ENCODE results near the gene DNAAF1.

DNAAF1 gene

DNA sequence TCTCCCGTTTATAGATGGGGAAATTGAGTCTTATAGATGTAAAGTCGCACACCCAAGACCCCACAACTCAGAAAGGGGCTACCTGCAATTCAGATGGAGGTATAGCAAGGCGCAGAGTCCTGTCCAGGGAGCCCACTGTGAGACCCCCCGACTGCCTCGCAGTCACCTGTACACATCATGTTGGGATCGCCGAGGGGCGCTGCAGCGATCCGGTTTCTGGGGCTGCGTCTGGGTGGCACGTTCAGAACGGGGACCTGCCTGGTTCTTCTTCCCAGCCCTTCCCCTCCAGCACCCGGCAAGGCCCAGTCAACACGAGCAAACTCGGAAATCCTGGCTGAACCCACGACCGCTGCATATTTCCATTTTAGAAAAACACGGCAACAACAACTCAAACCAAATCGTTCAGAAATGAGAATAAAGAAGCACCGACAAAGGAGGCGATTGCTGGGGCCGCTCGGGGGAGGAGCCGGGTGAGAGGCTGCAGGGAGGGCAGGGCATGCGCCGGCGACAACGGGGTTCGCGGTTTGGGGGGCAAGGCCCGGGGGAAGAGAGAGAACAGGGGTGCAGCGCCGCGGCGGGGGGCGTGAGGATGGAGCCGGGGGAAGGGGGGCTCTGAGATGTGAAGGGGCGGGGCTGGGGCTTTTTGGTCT is 774 bp upstream of the DNAAF1 start:
- in situ Hi-C loops (cut with HindIII; ENCODE audit: low pct_ligation_motif_present, low sequenced_read_pairs), result no loop called here
- no peak overlapping the region for H3K27ac ChIP-seq
- DNase-seq, result no peak

DNA sequence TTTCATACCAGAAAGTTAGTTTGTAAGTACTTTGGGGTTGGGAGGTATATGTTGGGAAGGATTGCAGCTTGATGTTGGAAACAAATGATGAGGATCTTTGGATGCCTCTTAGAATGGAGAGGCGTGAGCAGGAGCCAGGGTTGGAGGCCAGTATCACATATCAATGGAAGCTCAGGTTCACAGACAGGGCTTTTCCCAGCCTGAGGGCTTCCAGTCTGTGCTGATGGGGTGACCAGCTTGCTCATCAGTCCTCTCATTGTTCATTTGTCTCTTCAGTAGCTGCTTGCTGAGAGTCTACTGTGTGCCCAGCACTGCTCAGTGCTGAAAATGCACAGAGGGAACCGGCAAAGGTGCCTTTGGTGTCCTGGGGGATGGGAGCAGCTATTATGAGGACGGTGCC is 5.8 kb downstream of the DNAAF1 start:
- H3K36me3 ChIP-seq (replicated peaks), result no peaks in the 10 kb centered on the region
- no peak for DNase-seq
- in situ Hi-C loops (cut with HindIII; ENCODE audit: low pct_ligation_motif_present, low sequenced_read_pairs), result no loop called here
- H3K27ac ChIP-seq, result no peak overlapping the region
- TF ChIP-seq CTCF (IDR thresholded peaks at IDR 0.05; ENCODE audit: low read depth, low read length, missing control alignments), result no peak
- no peak overlapping the region for H3K4me3 ChIP-seq (ENCODE audit: low read depth, low read length)
- H3K27me3 ChIP-seq (replicated peaks), result peaks cover 2% of the 10 kb centered on the region

More for the DNA sequence above, 774 bp upstream of the DNAAF1 start:
- peak; percentile 40 for TF ChIP-seq CTCF (IDR thresholded peaks at IDR 0.05; ENCODE audit: low read depth, low read length, missing control alignments)
- Histone ChIP-seq H3K27me3 (replicated peaks) (no peaks in the 10 kb centered on the region), H3K36me3 (replicated peaks) (no peaks in the 10 kb centered on the region), H3K4me3 (ENCODE audit: low read depth, low read length) (peak overlapping the region; percentile 84)

GRCh38 chr16:84153660-84154214 is 8.6 kb downstream of the DNAAF1 start:
- Histone ChIP-seq H3K27ac (no peak overlapping the region), H3K4me3 (ENCODE audit: low read depth, low read length) (no peak overlapping the region), H3K36me3 (replicated peaks) (no peaks in the 10 kb centered on the region), H3K27me3 (replicated peaks) (peaks cover 8% of the 10 kb centered on the region)
- no peak for DNase-seq
- in situ Hi-C loops (cut with HindIII; ENCODE audit: low pct_ligation_motif_present, low sequenced_read_pairs), result no loop called here
- no peak for TF ChIP-seq CTCF (IDR thresholded peaks at IDR 0.05; ENCODE audit: low read depth, low read length, missing control alignments)

DNA sequence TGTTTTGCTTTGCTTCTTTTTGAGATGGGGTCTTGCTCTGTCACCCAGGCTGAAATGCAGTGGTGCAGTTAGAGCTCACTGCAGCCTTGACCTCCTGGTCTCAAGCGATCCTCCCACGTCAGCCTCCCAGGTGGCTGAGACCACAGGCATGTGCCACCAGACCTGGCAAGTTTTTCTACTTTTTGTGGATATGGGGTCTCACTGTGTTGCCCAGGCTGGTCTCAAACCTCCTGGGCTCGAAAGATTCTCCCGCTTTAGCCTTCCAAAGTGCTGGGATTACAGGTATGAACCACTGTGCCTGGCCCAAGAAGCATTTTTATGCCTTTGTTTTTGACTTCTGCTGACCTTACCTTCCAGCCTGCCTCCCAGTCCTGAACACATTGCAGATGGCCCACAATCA is 10.1 kb downstream of the DNAAF1 start:
- Histone ChIP-seq H3K36me3 (replicated peaks) (no peaks in the 10 kb centered on the region), H3K27ac (no peak overlapping the region), H3K4me3 (ENCODE audit: low read depth, low read length) (no peak overlapping the region), H3K27me3 (replicated peaks) (peaks cover 14% of the 10 kb centered on the region)
- DNase-seq, result no peak
- in situ Hi-C loops (cut with HindIII; ENCODE audit: low pct_ligation_motif_present, low sequenced_read_pairs), result no loop called here
- TF ChIP-seq CTCF (IDR thresholded peaks at IDR 0.05; ENCODE audit: low read depth, low read length, missing control alignments), result no peak

DNA sequence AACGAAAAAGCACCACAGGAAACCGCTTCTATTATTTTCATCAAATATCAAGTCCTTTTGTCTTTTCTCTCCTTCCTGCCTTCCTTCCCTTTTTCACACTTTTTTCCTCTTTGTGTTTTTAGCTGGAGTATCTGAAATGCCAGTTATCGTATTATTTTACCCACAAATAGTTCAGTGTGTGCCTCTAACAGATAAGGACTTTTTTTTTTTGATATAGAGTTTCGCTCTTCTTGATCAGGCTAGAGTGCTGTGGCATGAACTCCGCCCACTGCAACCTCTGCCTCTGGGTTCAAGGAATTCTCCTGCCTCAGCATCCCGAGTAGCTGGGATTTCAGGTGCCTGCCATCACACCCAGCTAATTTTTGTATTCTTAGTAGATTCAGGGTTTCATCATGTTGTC is 10.7 kb downstream of the DNAAF1 start:
- in situ Hi-C loops (cut with HindIII; ENCODE audit: low pct_ligation_motif_present, low sequenced_read_pairs), result no loop called here

More for the DNA sequence above, 10.7 kb downstream of the DNAAF1 start:
- Histone ChIP-seq H3K4me3 (ENCODE audit: low read depth, low read length) (no peak overlapping the region), H3K27ac (no peak overlapping the region), H3K36me3 (replicated peaks) (no peaks in the 10 kb centered on the region), H3K27me3 (replicated peaks) (peaks cover 13% of the 10 kb centered on the region)
- no peak for DNase-seq
- no peak for TF ChIP-seq CTCF (IDR thresholded peaks at IDR 0.05; ENCODE audit: low read depth, low read length, missing control alignments)

Measured in brain microvascular endothelial cell (primary cell).